GDM1 (cell line): ENCODE measurements around the gene SWAP70.
"Not testable (repeated sequence)": the region's sequence is repeated elsewhere in the genome, so short reads cannot be mapped to it uniquely, and the experiment has no call there.

Source experiments
- DNase-seq: peaks from one replicate; lab custom pipeline; 2025; lab: John Stamatoyannopoulos, UW

The SWAP70 gene

GRCh38 chr11:9663699-9664275 is at the start of gene SWAP70:
SWAP70 (plus strand) TSS chr11:9664077; CDS start chr11:9664180, 103 bp downstream.
- DNase-seq, result peak; percentile 70

- no peak for DNase-seq
Observed at GRCh38 chr11:9615031-9615451, 48.8 kb upstream of the SWAP70 start.

GRCh38 chr11:9616042-9616675 is 47.7 kb upstream of the SWAP70 start:
- DNase-seq, result no peak

GRCh38 chr11:9616858-9617257 is 47.0 kb upstream of the SWAP70 start:
- no peak for DNase-seq

GRCh38 chr11:9617940-9618339 is 45.9 kb upstream of the SWAP70 start:
- no peak for DNase-seq

GRCh38 chr11:9619004-9619403 is 44.9 kb upstream of the SWAP70 start:
- DNase-seq, result no peak

- DNase-seq, result no peak
Observed at GRCh38 chr11:9619971-9620370, 43.9 kb upstream of the SWAP70 start.

- DNase-seq, result not testable (repeated sequence)
Observed at GRCh38 chr11:9622353-9622752, 41.5 kb upstream of the SWAP70 start.

- DNase-seq, result not testable (repeated sequence)
Observed at GRCh38 chr11:9623053-9623452, 40.8 kb upstream of the SWAP70 start.

- no peak for DNase-seq
Observed at GRCh38 chr11:9624448-9624847, 39.4 kb upstream of the SWAP70 start.

GRCh38 chr11:9625162-9625561 is 38.7 kb upstream of the SWAP70 start:
- no peak for DNase-seq

GRCh38 chr11:9625728-9626127 is 38.1 kb upstream of the SWAP70 start:
- no peak for DNase-seq

GRCh38 chr11:9626496-9627394 is 37.1 kb upstream of the SWAP70 start:
- no peak for DNase-seq

GRCh38 chr11:9629064-9629463 is 34.8 kb upstream of the SWAP70 start:
- DNase-seq, result no peak

GRCh38 chr11:9633679-9634078 is 30.2 kb upstream of the SWAP70 start:
- DNase-seq, result peak; percentile 54

GRCh38 chr11:9636691-9637090 is 27.2 kb upstream of the SWAP70 start:
- no peak for DNase-seq

- DNase-seq, result no peak
Observed at GRCh38 chr11:9639099-9639498, 24.8 kb upstream of the SWAP70 start.

GRCh38 chr11:9639985-9640384 is 23.9 kb upstream of the SWAP70 start:
- peak; percentile 36 for DNase-seq

- no peak for DNase-seq
Observed at GRCh38 chr11:9642894-9643293, 21.0 kb upstream of the SWAP70 start.

- no peak for DNase-seq
Observed at GRCh38 chr11:9643751-9644150, 20.1 kb upstream of the SWAP70 start.

- DNase-seq, result no peak
Observed at GRCh38 chr11:9645881-9646280, 18.0 kb upstream of the SWAP70 start.

GRCh38 chr11:9646324-9646723 is 17.6 kb upstream of the SWAP70 start:
- no peak for DNase-seq

GRCh38 chr11:9651481-9651880 is 12.4 kb upstream of the SWAP70 start:
- DNase-seq, result no peak
